Stimulated activated CD8-positive, alpha-beta memory T cell treated with anti-CD3 and anti-CD28 coated beads, Interleukin-4, amount 100 ng/mL, for 24 hours (primary cell): ENCODE measurements around the gene MBTPS1.

Source experiments
- DNase-seq: peaks from one replicate; pipeline ENCODE4 v3.0.0-alpha.2; 2020; ENCODE audit warnings: low read depth

The MBTPS1 gene

DNA sequence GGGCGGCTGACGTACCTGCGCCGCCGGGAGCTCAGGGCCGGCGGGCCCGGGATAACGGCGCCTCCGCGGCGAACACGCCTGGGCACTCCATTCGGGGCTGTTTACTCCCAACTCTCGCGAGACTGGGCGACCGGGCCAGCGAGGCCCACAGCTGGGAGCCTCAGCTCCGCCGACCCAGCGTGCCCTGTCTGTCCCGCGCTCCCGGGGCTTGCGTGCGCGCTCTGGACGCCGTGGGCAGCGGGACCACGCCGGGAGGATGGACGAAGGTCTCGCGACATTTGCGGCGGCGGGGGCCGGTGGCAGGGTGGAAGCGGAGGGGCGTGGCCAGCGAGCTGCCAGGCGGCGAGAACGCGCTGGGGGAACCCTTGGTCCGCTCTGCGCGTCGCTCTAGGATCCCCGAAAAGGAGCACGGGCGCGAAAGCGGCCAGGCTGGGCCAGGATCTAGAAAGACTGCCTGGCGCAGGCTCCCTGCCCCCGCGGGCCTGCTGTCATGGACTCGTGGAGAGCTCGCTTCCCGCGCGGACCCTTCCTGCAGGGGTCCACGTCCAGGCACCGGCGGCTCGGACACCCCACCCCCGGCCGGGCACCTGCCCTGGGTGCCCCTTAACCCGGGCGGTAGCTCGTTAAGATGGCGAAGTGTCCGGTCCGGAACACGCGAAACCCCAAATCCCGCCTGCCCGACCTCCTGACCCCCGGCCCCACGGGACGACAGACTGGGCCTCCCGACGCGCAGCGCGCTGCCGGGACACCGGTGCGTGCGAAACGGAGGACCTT, at the start of gene MBTPS1:
Gene MBTPS1, minus strand, starts transcription at position 223 of the 774 bp plus-strand sequence. CDS start 15,159 bp downstream, outside the sequence.
- DNase-seq: peak; percentile 98

GRCh38 chr16:84165746-84166145, 49.0 kb upstream of the MBTPS1 start:
- DNase-seq: no peak

GRCh38 chr16:84161801-84162200, 45.1 kb upstream of the MBTPS1 start:
- DNase-seq: no peak

GRCh38 chr16:84161037-84161436, 44.3 kb upstream of the MBTPS1 start:
- no peak for DNase-seq

DNA sequence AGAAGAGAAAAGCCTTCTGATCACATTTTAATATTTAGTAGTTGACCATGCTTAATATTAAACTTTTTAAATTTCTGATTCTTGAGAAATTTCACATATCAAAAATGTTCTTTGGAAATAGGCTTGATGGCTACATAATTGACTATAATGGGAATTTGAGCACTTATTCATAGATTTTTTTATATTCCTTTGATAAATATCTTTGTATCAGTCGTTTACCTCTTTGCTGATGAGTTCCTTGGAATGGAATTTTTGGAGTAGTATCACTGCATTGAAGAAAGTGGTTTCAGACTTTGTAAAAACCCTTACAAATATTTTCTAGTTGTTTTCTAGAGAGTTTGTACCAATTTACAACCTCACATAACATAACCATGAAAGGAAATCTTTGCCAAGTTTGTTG, 43.1 kb upstream of the MBTPS1 start:
- DNase-seq: no peak

- DNase-seq: no peak
These were observed 42.3 kb upstream of the MBTPS1 start for GRCh38 chr16:84159007-84159406.

GRCh38 chr16:84156342-84156784, 39.6 kb upstream of the MBTPS1 start:
- DNase-seq: no peak

- no peak for DNase-seq
These were observed 39.0 kb upstream of the MBTPS1 start for GRCh38 chr16:84155771-84156170.

DNA sequence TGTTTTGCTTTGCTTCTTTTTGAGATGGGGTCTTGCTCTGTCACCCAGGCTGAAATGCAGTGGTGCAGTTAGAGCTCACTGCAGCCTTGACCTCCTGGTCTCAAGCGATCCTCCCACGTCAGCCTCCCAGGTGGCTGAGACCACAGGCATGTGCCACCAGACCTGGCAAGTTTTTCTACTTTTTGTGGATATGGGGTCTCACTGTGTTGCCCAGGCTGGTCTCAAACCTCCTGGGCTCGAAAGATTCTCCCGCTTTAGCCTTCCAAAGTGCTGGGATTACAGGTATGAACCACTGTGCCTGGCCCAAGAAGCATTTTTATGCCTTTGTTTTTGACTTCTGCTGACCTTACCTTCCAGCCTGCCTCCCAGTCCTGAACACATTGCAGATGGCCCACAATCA, 38.5 kb upstream of the MBTPS1 start:
- DNase-seq: no peak

GRCh38 chr16:84153660-84154214, 37.0 kb upstream of the MBTPS1 start:
- no peak for DNase-seq

DNA sequence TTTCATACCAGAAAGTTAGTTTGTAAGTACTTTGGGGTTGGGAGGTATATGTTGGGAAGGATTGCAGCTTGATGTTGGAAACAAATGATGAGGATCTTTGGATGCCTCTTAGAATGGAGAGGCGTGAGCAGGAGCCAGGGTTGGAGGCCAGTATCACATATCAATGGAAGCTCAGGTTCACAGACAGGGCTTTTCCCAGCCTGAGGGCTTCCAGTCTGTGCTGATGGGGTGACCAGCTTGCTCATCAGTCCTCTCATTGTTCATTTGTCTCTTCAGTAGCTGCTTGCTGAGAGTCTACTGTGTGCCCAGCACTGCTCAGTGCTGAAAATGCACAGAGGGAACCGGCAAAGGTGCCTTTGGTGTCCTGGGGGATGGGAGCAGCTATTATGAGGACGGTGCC, 34.2 kb upstream of the MBTPS1 start:
- DNase-seq: no peak

DNA sequence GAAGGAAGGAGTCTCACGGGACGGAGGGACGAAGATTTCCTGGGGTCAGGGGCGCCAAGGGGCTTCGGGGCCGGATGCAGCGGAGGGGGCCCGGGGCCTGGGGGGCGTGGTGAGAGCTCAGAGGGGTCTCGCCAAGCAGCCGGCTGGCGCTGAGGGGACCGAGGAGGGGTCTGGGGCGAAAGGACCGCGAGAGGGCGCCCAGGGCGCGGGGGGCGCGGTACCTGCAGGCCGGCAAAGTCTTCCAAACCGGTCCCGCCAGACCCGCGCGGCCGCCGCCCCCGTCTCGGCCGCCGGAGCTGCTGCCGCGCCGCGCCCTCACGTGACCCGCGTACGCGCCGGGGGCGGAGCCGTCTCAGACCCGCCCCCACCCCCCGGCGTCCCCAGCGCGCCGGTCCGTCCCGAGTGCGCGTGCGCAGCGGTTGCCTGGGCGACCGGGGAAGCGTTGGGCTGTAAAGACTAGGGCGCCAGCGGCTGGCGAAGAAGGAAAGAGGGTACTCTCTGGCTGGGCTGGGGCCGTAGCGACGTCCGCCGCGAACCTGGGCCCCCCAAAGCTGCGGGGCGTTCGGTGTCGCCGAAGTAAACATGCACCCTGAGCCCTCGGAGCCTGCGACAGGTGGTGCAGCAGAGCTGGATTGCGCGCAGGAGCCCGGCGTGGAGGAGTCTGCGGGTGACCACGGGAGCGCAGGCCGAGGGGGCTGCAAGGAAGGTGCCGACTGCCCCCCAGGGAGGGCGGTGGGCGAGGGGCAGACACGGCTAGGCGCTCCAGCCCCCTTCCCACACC, 28.3 kb upstream of the MBTPS1 start, which contains the start of the genes DNAAF1 and HSDL1:
Gene DNAAF1, plus strand, starts transcription at position 450 of the 781 bp plus-strand sequence. Its CDS starts 133 bp downstream, at position 583.
Gene HSDL1, minus strand, starts transcription at position 319 of the 781 bp plus-strand sequence. CDS start 13,856 bp downstream, outside the sequence.
- peak; percentile 93 for DNase-seq

GRCh38 chr16:84144209-84144858, 27.6 kb upstream of the MBTPS1 start:
- peak; percentile 33 for DNase-seq

- DNase-seq: no peak
These were observed 27.1 kb upstream of the MBTPS1 start for GRCh38 chr16:84143784-84144199.

DNA sequence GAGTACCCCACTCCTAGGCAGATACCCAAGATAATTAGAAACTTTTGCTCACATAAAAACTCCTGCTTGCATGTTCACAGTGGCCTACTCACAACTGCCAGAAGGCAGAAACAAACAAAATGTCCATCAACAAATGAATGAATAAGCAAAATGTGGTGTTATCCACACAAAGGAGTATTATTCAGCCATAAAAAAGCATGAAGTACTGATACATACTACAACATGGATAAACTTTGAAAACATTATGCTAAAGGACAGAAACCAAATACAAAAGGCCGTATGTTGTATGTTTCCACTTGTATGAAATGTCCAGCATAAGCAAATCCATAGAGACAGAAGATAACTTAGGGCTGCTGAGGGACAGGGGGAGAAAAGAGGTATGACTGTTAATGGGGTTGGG, 26.3 kb upstream of the MBTPS1 start:
- DNase-seq: no peak

GRCh38 chr16:84141143-84141670, 24.5 kb upstream of the MBTPS1 start:
- DNase-seq: no peak

DNA sequence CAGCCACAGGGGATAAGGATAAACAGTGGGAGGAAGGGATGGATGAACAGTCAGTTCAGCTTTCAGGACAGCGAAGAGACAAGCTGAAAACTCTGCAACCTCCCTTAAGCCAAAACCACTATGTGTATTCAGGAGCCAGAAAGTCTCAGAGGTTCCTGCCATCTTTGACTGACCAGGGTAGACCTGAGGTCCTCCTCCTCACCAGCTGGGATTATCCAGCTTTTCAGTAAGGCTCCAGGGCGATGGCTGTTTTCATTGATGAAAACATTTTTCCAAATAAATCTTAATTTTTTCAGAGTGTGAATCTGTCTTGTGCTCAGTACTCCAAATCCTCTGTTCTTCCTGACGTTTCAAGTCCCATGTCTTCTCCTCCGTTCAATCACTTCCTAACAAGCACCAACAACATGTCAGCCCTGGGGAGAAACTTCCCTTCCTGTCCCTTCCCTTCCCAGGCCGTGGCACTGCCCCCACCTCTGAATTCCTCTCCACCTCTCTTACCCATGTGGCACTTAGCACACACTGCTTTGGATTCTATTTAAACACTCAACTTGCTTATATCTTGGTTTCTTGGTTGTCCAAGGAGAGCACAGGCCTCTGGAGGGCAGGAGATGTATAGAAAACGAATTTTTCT, 23.0 kb upstream of the MBTPS1 start:
- DNase-seq: no peak

DNA sequence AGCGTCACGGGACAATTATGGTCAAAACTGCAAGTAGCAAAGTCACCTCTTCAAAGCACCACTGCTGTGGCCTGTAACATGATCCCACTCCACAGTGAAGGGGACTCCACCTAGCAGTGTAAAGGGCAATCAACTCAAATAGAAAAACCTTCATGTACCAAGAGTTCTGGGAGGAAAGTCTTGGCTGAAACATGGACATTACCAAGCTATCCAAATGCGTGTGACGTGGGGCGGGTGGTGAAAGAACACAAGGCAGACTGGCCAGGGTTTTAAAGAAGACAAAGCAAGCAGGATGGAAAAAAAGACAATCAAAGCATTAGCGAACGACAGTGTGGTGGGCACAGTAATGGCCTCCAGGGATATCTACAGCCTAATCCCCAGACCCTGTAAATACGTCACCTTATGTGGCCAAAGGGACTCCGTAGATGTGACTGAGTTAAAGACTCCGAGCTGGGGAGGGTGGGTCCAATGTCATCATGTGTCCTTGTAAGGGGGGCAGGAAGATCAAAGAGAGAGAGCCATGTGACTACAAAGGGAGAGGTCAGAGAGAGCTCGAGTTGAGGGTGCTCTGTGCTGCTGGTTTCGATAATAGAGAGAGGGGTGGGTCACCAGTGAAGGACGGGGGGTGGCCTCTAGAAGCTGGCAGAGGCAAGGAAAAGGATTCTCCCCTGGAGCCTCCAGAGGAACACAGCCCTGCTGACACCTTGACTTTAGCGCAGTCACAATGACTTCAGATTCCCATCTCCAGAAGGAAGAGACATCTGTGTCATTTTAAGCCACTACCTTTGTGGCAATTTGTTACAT, 22.3 kb upstream of the MBTPS1 start:
- no peak for DNase-seq

- no peak for DNase-seq
These were observed 21.7 kb upstream of the MBTPS1 start for GRCh38 chr16:84138500-84138823.

- no peak for DNase-seq
These were observed 21.1 kb upstream of the MBTPS1 start for GRCh38 chr16:84137769-84138357.
